NCI-H2171 treated with DMSO at 0.1 percent for 48 hours (cell line): ENCODE measurements around the gene TSPAN9.
A peak's percentile ranks its signal among the peaks of the same experiment; 100 is the strongest.

Source experiments
- DNase-seq: peaks from one replicate; lab custom pipeline; 2025; lab: John Stamatoyannopoulos, UW

The TSPAN9 gene

DNA sequence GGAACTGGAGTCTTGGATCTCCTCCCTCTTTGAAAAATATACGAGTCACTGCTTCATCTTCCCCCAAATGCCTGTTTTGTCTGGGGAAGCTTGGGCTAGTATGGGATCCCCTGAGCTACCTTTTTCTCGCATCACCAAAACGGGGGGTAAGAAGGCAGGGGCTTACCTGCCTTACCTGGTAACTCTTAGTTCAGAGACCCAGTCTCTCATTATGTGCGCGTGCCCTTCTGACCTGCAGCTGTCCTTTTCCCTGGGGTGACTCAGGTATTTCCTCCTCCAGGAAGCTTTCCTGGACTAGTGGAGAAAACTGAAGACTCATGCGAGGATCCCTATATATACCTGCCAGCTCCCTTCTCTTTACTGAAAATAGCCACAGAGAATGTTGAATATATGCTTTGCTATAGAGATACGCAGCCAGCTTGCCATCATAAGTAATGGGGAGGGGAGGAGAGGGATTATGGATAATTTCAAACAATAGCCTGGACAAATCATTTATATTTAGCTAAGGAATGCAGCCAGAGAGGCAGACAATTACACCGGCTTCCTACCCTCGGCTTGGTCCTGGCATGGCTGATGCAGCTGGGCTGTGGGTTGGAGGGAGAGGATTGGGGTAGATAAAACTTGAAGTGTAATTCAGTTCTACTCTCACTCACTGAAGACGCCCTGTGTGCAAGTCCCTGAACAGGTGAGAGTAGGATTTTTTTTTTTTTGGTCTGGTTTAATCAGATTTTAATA, 1.1 kb downstream of the TSPAN9 start:
- no peak for DNase-seq

DNA sequence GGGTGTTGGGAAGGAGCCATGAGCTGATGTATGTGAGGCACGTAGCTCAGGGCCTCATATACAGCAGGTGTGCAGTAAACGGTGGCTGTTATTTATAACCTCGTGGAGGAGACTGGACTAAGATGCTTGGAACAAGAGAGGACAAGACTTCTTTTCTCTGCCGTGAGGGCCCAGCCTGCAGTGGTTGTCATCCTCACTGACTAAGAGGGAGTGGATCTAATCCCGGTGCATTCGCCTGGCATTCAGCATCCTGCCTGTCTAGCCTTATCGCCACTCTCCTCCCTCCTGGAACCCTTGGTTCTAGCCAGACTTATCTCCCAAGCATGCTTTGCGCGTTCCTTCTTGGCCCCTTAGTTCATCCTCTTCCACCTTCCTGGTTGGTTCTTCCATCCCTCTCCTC, 3.9 kb downstream of the TSPAN9 start:
- DNase-seq = no peak

DNA sequence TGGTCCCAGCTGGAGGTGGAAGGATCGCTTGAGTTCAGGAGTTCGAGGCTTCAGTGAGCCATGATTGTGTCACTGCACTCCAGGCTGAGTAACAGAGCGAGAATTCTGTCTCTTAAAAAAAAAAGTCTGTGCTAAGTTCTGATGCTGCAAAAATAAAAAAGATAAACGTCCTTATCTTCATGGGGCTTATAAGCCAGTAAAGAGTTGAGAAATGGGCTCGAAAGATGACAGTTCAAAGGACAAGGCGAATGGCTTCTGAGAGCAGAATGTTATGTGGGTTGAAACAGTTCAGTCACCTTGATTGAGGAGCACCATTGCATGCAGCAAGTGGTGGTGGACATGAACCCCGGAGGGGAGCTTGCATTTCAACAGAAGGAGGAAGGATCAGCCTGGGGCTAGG, 4.7 kb downstream of the TSPAN9 start:
- no peak for DNase-seq

- DNase-seq = no peak
These were observed 6.2 kb downstream of the TSPAN9 start for GRCh38 chr12:3083241-3083920.

- DNase-seq = no peak
These were observed 6.8 kb downstream of the TSPAN9 start for GRCh38 chr12:3083921-3084347.

DNA sequence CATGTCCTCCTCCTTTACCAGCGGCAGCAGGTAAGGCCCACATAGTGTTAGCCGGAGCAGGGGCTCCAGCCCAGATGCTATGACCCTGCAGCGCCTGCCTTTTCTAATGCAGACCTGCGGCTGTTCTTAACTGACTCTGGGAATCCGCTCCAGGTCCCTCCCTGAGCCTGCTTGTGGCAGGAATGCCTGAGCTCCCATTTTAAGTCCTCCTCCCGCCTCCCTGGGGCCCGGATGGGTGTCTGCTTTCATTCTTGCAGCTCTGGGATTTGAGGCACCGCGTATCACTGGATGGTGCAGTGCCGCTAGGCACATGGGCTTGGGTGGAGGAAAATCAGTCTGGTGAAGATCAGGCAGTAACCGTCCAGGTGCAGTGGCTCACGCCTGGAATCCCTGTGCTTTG, 7.6 kb downstream of the TSPAN9 start:
- no peak for DNase-seq

- DNase-seq = no peak
These were observed 8.4 kb downstream of the TSPAN9 start for GRCh38 chr12:3085341-3086139.

GRCh38 chr12:3086211-3086610, 9.0 kb downstream of the TSPAN9 start:
- no peak for DNase-seq

DNA sequence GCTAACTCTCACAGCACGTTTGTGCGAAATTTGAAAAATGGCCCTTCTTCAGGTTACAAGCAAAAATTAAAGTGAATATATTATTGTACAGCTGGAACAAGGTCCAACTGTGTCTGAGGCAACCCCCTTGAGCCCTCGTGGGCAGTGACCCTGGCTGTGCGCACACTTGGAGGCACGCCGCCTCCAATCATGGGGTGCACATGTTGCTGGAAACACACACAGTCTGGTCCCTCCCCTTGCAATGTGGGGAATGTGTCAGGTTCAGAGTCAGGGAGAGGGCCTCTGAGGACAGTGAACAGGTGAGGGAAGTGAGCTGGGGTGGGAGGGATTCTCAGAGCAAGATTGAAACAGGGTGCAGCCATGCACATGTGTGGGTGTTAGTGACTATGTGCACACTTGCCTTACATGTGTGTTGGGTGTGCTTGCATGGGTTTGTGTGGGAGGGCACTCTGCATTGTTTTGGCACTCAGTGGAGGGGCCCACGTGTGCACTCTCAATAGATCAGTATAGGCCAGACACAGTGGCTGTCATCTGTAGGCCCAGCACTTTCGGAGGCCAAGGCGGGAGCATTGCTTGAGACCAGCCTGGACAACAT, 9.6 kb downstream of the TSPAN9 start:
- no peak for DNase-seq

GRCh38 chr12:3087758-3088650, 10.8 kb downstream of the TSPAN9 start:
- DNase-seq = no peak

DNA sequence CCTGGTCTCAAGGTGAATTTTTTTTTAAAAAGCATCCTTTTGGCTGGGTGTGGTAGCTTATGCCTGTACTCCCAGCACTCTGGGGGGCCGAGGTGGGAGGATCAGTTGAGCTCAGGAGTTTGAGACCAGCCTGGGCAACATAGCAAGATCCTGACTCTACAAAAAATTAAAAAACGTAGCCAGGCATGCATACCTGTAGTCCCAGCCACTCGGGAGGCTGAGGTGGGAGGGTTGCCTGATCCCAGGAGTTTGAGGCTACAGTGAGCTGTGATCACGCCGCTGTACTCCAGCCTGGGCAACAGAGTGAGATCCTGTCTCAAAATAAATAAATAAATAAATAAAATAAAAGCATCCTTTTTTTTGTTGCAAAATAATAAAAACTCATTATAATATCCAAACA, 12.4 kb downstream of the TSPAN9 start:
- DNase-seq = no peak

- DNase-seq = no peak
These were observed 13.3 kb downstream of the TSPAN9 start for GRCh38 chr12:3090240-3091037.

- no peak for DNase-seq
These were observed 13.8 kb downstream of the TSPAN9 start for GRCh38 chr12:3091038-3091319.

DNA sequence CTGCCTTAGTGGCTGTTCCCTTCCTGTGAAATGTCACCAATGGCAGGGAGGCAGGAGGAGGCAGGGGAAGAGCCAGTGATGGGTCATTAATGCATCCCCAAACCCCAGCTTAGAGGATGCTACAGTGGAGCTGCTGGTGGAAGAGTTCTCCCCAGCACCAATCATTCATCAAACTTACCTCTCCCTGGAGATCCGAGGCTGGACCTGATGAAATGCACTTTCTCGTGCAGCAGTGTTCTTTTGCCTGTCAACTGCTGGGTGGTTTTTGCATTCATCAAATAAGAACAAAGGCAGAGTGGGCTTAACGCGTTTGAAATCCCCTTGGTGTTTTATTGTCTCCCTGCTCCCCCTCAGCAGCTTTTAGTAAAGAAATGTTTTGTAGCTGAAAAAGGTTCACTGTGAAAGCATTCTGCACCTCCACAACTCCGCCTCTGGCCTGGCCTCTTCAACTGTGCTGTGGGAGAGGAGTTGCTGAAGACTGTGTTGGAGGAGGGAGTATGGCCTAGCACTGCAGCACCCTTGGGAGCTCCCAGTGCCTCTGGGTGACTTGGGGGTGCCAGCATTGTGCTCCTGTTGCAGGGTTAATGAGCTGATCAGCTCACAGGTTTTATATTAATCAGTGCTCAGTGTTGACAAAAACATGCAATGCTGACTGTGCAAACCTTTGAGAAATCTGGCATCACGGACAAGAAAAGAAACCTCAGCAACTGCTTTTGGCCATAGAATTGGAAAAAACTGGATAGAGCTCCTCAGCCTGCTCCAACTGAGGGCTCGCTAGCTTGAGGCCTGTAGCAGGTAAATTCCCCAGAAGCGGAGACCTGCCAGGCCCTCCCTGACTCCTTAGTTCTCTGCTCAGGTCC, 14.4 kb downstream of the TSPAN9 start:
- DNase-seq = no peak

DNA sequence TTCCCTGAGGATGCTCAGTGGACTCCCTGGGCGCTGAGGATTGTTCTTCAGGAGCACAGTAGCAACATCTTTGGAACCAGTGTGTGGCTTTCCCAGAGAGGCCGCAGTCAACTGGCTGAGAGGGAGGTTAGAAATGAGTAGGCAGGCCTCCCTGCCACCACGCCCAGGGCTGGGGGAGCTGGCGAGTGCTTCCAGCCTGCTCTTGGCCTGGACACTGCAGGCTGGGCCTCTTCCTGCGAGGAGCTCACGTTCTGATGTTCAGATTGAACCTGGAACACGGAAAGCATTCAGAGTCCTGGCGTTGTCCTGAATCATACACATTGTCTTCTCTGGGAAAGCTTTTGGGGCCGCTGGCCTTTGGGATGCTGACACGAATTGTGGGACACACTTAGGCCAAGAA, 15.6 kb downstream of the TSPAN9 start:
- DNase-seq = no peak

DNA sequence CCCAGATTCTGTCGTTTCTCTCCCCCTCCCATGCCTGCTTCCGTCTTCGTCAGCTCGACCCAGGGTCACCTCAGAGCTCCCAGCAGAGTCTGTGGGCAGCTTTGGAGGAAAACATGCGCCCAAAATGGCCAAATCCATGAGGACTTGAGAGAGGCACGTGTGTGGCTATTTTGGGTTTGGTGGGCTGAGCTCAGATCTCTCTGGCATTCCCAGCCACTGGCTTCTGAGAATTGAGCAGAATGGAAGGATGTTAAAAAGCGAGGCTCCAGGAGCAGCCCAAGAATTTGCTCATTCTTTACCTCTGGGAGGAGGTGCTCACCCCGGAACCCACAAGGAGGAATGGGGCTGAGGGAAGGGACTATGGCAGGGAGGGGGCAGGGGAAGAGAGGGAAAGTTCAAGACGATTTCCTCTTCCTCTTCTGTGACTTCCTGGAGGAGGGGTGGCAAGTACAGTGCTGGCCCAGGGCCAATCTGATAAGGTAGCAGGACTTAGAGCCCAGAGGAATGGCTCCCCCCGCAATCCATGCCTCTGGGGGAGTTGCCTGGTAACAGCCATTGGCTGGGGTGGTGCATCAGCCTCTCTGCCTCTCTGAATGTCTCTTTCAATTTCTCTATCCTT, 20.1 kb downstream of the TSPAN9 start:
- peak; percentile 75 for DNase-seq

DNA sequence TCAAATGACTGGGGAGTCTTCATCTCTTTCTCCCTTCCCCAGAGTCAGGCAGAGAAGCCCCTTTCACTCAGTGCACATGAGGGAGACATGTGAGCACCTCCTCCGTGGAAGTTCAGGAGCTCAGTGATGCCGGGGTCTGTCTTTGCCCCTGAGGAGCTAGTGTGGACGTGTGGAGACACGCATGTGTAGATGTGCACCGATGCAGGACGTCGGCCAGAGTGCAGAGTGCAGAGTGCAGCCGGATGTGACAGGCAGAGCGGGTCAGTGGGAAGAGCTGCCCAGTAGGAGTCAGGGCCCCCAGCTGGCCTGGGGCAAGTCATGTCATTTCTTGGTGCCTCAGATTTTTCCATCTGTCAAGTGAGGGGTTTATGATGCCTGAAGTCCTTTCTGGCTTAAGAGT, 20.7 kb downstream of the TSPAN9 start:
- peak; percentile 55 for DNase-seq

DNA sequence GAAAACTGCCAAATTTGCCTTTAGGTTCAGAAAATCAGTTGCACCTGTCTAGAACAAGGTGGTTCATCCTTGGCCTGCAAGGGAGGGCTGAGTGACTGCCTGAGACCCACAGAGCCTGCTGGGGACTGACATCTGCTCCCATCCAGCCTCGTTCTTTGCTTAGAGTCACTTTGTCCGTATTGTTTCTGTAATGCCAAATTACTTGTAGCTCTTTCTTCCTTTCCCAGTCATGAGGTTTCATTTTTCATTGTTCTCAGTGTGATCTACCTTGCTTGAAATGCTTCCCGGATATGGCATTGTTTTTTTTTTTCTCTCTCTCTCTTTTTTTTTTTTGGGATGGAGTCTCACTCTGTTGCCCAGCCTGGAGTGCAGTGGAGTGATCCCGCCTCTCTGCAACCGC, 21.3 kb downstream of the TSPAN9 start:
- peak; percentile 44 for DNase-seq

DNA sequence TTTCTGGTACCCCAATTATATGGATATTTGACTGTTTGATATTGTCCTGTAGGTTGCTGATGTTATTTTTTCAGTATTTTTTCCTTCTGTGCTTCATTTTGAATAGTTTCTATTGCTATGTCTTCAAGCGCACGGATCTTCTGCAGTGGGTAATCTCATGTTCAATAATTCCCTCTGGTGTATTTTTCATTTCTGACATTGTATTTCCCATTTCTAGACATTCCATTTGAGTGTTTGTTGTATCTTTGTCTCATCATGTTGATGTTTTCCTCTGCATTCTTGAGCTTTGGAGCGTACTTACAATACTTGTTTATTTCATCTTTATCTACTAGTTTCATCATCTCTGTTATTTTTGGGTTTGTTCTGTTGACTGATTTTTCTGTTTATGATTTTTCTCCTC, 22.0 kb downstream of the TSPAN9 start:
- no peak for DNase-seq
